HL-60/S4 treated with retinoic acid at 250 ng/mL for 4 days and 3 days (cell line): Measurements from ENCODE around the gene C1QL4.
"Not testable (repeated sequence)": the region's sequence is repeated elsewhere in the genome, so short reads cannot be mapped to it uniquely, and the experiment has no call there.

Experiments used
- in situ Hi-C: fragments of 300-500 bp; cut with MboI; formaldehyde crosslinking; loops from 2 replicates; pipeline ENCODE4 v1.7.0; 2022; ENCODE audit warnings: low sequenced_read_pairs

C1QL4 gene

DNA sequence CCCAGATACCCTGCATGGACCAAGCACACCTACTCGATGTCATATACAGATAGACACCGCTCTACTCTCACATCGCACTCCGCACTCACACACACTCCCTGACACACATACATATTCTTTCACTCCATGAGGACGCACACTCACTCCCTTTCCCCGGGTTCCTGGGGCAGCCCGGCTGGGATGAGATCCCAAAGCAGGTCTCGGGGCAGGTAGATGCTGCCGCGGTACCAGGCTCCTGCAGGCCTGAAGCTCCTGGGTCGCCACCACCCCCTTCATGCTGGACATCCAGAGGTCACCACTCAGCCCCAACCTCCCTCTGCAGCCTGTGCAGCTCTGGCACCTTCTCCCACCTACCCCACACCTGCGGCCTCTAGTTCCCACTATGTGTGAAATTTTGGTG lies 2.3 kb downstream of the C1QL4 start:
- in situ Hi-C loops: loop anchor here (10.0 kb wide), 1 partner anchor 50 kb away; no protein-coding TSS in a partner anchor

DNA sequence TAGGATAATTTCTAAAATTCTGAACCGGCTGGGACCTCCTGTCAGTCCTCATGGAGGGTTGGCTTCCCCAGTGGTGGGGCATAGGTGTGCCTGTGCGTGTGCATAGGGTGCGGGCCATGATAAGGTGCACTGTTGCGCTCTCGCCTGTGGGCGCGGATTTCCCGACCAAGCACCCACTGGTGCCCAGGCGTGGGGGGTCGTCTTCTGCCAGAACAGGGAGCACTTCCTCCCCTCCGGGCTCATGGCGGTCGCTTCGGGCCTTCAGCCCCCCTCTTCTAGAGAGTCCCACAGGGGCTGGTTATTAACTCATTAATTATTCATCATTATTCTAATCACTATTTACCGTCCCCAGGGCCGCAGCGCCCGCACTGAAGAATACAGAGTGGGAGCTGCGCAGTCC lies 2.8 kb downstream of the C1QL4 start:
- in situ Hi-C loops: loop anchor here (10.0 kb wide), 1 partner anchor 49 kb away; no protein-coding TSS in a partner anchor

DNA sequence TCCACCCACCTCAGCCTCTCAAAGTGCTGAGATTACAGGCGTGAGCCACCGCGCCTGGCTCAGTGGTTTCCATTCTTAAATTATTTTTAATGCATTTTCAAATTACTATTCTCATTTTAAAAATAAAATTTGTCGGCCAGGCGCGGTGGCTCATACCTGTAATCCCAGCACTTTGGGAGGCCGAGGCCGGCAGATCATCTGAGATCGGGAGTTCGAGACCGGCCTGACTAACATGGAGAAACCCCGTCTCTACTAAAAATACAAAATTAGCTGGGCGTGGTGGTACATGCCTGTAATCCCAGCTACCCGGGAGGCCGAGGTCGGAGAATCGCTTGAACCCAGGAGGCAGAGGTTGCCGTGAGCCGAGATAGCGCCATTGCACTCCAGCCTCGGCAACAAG lies 3.2 kb downstream of the C1QL4 start:
- in situ Hi-C loops: loop anchor here (10.0 kb wide), 1 partner anchor 49 kb away; no protein-coding TSS in a partner anchor

DNA sequence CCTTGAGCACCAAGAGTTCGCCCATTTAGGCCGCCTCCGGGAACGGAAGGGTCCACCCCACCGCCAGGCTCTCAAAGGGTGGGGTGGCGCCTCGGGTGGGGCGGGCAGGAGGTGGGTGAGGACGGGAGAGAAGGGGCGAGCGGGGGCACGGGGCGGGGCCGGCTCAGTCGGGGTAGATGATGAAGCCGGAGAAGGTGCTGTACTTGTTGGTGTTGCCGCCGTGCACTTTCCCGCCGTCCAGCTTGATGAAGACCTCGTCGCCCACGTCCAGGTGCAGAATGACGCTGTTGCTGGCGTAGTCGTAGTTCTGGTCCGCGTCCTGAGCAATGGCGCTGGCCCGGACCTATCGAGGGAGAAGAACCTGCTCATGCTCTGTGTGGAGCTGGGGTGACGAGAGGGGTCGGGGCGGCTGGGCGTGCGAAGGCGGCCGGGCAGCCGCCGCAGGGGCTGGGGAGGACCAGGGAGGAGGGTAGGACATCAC lies 4.1 kb downstream of the C1QL4 start:
- in situ Hi-C loops: loop anchor here (10.0 kb wide), 1 partner anchor 48 kb away; no protein-coding TSS in a partner anchor

DNA sequence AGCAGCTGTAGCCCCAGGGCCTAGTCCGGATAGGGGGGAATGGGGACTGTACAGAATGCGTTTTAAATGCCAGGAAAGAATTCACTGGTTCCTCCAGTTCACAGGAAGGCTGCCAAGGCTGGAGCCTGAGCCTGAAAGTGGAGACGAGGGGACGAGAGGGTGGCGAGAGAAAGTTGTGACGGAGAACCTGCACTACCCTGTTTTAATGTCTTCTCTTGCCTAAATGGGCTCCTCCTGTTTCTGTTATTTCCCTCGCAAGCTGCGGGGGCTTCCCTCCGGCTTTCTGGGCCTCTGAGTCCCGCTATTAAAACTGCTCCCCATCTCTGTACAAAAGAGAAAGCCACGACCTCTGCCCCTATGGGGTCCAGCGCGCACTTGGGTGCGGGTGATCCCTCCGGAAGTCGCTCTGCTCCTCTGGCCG lies 4.5 kb downstream of the C1QL4 start:
- in situ Hi-C loops: loop anchor here (10.0 kb wide), 1 partner anchor 48 kb away; no protein-coding TSS in a partner anchor

DNA sequence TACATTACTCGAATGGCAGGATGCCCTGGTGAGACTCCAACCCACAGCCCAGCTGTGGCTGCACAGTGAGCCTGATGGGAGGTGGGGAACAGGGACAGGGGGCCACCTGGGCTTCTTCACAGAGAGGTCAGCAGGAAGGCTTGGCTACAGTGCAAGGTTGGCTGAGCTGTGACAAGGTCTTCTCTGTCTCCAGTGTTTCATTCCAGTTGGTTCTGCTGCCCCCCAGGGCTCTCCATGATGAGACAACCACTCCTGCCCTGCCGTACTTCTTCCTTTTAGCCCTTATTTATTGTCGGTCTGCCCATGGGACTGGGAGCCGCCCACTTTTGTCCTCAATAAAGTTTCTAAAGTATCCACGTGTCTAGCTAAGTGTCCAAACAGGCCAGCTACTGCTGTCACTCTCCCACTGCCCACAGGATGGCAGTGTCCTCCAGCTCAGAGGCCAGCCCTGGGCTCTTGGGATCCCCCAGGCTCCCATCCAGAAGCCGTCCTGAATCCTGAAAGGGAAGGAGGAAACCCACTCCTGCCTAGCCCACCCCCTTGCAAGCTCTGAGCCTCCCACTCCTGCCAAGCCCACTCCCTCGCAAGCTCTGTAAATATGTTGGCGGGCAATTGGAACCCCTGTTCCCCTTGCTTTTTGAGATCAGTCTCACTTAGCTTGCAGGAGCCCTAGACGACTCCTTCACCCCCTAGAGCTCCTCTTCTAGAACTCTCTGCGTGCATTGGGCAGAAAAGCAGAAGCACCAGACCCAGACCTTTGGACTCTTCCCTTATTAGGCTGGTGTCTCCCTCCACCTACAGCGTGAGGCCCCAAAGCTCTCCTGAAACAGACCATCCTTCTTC lies 5.4 kb downstream of the C1QL4 start:
- in situ Hi-C loops: loop anchor here (10.0 kb wide), 1 partner anchor 47 kb away; no protein-coding TSS in a partner anchor

DNA sequence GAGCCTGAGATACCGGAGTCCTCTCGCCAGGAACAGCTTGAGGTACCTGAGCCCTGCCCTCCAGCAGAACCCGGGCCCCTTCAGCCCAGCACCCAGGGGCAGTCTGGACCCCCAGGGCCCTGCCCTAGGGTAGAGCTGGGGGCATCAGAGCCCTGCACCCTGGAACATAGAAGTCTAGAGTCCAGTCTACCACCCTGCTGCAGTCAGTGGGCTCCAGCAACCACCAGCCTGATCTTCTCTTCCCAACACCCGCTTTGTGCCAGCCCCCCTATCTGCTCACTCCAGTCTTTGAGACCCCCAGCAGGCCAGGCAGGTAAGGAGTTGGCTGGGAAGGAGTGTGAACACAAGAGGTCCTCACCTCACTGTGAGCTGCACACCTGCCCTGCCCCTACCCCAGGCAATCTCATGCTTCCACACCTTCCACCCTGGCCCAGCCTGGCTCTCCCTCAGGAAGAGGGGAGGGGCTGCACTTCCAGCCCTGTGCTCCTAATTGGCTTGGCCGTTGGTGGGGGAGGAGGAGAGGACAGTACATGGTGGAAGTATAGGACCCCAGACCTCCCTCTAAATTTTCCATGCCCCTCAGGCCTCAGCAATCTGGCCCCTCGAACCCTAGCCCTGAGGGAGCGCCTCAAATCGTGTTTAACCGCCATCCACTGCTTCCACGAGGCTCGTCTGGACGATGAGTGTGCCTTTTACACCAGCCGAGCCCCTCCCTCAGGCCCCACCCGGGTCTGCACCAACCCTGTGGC lies 6.2 kb downstream of the C1QL4 start:
- in situ Hi-C loops: loop anchor here (10.0 kb wide), 1 partner anchor 46 kb away; no protein-coding TSS in a partner anchor

DNA sequence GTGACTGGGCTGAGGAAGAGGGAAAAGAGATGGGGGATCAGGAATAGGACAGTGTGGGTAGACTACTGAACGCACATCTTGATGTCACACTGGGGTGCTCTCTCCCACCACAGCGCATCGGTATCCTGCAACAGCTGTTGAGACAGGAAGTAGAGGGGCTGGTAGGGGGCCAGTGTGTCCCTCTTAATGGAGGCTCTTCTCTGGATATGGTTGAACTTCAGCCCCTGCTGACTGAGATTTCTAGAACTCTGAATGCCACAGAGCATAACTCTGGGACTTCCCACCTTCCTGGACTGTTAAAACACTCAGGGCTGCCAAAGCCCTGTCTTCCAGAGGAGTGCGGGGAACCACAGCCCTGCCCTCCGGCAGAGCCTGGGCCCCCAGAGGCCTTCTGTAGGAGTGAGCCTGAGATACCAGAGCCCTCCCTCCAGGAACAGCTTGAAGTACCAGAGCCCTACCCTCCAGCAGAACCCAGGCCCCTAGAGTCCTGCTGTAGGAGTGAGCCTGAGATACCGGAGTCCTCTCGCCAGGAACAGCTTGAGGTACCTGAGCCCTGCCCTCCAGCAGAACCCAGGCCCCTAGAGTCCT lies 6.9 kb downstream of the C1QL4 start:
- in situ Hi-C loops: loop anchor here (10.0 kb wide), 1 partner anchor 45 kb away; no protein-coding TSS in a partner anchor

DNA sequence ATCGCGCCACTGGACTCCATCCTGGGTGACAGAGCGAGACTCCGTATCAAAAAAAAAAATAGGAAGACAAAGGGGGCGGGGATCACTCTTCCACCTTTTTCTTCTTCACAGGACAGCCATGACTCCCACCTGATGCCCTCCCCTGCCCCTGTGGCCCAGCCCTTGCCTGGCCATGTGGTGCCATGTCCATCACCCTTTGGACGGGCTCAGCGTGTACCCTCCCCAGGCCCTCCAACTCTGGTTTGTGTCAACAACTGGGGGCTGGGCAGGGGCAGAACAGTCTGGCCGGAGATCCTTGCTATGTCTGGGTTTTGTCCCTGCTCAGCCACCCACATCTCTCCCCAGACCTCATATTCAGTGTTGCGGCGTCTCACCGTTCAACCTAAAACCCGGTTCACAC lies 8.2 kb downstream of the C1QL4 start:
- in situ Hi-C loops: no loop called here

DNA sequence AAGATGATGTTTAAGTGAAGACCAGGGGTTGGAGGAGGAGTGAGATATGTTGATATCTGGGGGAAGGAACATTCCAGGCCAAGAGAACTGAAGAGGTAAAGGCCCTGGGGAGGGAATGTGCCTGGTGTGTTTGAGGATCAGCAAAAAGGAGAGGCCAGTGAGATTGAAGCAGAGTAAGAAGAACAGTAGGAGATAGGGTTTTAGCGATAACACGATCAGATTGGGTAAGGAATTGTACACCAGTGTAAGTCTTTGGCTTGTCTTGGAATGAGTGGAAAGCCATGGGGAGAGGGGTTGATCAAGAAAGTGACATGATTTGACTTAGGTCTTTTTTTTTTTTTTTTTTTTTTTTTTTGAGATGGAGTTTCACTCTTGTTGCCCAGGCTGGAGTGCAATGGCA lies 9.1 kb downstream of the C1QL4 start:
- in situ Hi-C loops: no loop called here

DNA sequence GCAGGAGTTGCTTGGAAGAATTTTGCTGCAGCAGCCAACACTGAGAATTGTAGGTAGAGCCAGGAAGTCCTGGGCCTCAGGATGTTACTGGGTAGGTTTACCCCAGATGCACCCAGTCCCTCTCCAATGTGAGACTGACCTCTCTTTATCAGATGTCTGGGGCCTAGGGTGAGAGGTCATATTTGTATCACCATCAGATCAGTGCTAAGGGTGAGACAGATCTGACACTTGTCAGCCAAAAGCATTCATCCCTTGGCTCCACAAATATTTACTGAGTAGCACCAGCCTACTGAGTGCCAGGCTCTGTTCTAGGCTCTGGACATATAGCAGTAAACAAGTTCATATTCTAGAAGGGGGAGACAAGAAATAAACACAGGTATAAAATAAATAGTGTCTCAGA lies 9.6 kb downstream of the C1QL4 start:
- in situ Hi-C loops: no loop called here

DNA sequence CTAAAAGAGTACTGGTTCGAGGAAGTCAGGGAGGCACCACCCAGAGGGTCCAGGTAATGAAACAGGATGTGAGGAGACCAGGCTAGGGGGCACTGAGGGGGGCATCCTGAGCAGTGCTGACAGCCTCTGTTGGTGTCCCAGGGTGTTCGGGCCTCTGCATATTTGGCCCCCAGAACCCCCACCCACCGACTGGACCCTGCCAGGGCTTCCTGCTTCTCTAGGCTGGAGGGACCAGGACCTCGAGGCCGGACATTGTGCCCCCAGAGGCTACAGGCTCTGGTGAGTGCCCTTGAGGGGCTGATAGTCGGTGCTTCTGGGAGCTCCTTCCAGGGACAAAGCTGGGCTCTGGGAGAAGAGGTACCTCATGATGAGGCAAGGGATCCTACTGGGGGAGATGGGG lies 11.4 kb downstream of the C1QL4 start:
- in situ Hi-C loops: no loop called here

DNA sequence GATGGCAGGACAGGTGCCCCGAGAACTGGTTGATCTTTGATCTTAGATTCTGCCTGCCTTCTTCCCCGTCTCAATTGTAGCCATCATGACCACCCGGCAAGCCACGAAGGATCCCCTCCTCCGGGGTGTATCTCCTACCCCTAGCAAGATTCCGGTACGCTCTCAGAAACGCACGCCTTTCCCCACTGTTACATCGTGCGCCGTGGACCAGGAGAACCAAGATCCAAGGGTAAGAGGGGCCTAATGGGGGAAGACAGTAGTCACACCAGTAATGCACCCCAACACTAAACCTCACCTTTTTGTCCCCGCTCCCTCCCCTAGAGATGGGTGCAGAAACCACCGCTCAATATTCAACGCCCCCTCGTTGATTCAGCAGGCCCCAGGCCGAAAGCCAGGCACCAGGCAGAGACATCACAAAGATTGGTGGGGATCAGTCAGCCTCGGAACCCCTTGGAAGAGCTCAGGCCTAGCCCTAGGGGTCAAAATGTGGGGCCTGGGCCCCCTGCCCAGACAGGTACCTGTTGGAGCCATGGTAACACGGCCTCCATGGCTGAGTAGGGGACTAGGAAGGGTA lies 13.4 kb downstream of the C1QL4 start:
- in situ Hi-C loops: no loop called here

DNA sequence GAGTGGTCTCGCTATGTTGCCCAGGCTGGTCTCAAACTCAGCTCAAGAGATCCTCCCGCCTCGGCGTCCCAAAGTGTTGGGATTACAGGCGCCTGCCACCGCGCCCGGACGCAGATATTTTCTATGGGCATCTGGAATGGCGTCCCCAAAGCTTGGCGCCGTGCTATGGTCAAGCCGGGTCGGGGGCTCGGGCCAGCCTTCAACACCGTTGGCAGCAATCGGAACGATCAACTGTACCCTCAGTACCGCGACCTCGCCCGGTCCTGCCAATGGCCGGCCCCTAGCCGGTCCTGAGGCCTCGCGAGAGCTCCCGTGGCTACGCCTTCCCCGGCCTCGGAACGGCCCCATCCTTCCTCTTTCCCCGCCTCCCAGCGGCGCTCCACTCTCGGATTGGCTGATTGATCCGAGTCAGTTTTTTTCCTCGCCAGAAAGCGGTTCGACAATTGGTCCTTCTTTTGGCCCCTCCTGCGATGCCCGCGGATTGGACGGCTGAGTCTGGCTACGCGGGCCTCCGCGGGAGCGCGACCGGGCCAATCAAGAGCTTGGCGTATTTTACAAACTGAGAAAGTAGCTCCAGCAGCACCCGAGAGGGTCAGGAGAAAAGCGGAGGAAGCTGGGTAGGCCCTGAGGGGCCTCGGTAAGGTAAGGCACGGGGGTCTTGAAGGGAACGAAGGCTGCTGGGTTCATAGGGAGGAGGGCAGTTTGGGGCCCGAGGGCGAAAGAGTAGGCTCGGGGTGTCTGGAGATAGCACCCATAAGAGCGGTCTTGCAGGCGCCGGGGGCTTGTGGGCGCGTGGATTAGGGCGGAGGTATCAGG lies 14.1 kb downstream of the C1QL4 start, which contains the start of gene TROAP:
Gene TROAP, plus strand, starts transcription at position 548 of the 816 bp plus-strand sequence. CDS start 354 bp downstream, outside the sequence.
- in situ Hi-C loops: no loop called here

DNA sequence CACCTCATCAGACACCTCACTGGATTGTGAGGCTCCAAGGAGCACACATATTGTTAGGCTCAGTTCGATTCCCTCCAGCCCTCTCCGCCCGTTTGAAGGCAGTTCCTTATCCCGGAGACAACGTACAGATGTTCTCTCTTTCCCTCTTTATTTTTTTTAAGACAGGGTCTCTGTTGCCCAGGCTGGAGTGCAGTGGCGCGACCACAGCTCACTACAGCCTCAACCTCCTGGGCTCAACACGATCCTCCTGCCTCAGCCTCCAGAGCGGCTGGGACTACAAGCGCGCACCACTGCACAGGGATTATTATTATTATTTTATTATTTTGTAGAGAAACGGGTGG lies 14.7 kb downstream of the C1QL4 start:
- in situ Hi-C loops: no loop called here

DNA sequence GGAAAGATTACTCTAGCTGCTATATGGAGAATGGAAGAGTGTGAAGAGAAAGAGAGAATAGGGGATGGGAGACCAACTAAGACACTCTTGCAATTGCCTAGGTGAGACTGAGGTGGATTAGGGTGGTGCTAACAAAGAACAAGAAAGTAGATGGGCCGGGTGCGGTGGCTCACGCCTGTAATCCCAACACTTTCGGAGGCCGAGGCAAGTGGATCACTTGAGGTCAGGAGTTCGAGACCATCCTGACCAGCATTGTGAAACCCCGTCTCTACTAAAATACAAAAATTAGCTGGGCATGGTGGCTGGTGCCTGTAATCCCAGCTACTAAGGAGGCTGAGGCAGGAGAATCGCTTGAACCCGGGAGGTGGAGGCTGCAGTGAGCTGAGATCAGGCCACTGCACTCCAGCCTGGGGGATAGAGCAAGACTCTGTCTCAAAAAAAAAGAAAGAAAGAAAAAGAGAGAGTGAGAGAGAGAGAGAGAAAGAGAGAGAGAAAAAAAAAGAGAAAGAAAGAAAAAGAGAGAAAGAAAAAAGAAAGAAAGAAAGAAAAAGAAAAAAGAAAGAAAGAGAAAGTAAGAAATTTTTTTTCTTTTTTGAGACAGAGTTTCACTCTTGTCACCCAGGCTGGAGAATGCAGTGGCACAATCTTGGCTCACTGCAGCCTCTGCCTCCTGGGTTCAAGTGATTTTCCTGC lies 16.4 kb downstream of the C1QL4 start:
- in situ Hi-C loops: not testable (repeated sequence)

DNA sequence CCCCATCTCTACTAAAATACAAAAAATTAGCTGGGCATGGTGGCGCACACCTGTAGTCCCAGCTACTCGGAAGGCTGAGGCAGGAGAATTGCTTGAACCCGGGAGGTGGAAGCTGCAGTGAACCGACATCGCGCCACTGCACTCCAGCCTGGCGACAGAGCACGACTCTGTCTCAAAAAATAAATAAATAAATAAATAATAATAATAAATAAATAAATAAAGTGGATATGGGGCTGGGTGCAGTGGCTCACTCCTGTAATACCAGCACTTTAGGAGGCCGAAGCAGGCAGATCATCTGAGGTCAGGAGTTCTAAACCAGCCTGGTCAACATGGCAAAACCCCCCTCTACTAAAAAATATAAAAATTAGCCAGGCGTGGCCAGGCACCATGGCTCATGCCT lies 19.9 kb downstream of the C1QL4 start:
- in situ Hi-C loops: not testable (repeated sequence)

DNA sequence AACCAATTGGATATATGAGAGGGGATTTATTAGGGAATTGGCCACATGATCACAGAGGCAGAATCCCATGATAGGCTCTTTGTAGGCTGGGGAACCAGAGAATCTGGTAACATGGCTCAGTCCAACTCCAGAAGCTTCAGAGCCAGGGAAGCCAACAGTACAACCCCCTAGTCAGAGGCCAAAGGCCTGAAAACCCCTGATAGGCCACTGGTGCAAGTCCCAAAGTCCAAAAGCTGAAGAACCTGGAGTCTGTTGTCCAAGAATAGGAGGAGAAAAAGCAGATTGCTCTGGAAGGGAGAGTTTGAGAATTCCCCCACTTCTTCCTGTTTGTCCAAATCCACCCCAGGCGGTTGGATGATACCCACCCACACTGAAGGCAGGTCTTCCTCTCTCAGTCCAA lies 22.2 kb downstream of the C1QL4 start:
- in situ Hi-C loops: no loop called here

DNA sequence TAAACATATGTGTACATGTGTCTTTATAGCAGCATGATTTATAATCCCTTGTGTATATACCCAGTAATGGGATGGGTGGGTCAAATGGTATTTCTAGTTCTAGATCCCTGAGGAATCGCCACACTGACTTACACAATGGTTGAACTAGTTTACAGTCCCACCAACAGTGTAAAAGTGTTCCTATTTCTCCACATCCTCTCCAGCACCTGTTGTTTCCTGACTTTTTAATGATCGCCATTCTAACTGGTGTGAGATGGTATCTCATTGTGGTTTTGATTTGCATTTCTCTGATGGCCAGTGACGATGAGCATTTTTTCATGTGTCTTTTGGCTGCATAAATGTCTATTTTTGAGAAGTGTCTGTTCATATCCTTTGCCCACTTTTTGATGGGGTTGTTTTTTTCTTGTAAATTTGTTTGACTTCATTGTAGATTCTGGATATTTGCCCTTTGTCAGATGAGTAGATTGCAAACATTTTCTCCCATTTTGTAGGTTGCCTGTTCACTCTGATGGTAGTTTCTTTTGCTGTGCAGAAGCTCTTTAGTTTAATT lies 26.5 kb downstream of the C1QL4 start:
- in situ Hi-C loops: not testable (repeated sequence)
